ENCODE measurements around the gene RABGAP1L.
"Not testable (repeated sequence)": the region's sequence is repeated elsewhere in the genome, so short reads cannot be mapped to it uniquely, and the experiment has no call there.

Gene RABGAP1L

GRCh38 chr1:174242856-174243255 is 83.5 kb downstream of the RABGAP1L start:
- no peak for DNase-seq (ENCODE audit: low spot score)

- DNase-seq (ENCODE audit: low spot score), result no peak
Observed at GRCh38 chr1:174243451-174244000, 84.2 kb downstream of the RABGAP1L start.

- DNase-seq (ENCODE audit: low spot score), result no peak
Observed at GRCh38 chr1:174244017-174244416, 84.7 kb downstream of the RABGAP1L start.

- no peak for DNase-seq (ENCODE audit: low spot score)
Observed at GRCh38 chr1:174247472-174247871, 88.2 kb downstream of the RABGAP1L start.

GRCh38 chr1:174248041-174248440 is 88.7 kb downstream of the RABGAP1L start:
- no peak for DNase-seq (ENCODE audit: low spot score)

GRCh38 chr1:174256386-174256785 is 97.1 kb downstream of the RABGAP1L start:
- DNase-seq (ENCODE audit: low spot score), result not testable (repeated sequence)

- peak; percentile 21 for DNase-seq (ENCODE audit: low spot score)
Observed at GRCh38 chr1:174258148-174258550, 98.8 kb downstream of the RABGAP1L start.

GRCh38 chr1:174262349-174263241 is 103.3 kb downstream of the RABGAP1L start:
- peak; percentile 68 for DNase-seq (ENCODE audit: low spot score)

GRCh38 chr1:174265282-174265681 is 106.0 kb downstream of the RABGAP1L start:
- no peak for DNase-seq (ENCODE audit: low spot score)

- DNase-seq (ENCODE audit: low spot score), result no peak
Observed at GRCh38 chr1:174266476-174266875, 107.2 kb downstream of the RABGAP1L start.

- DNase-seq (ENCODE audit: low spot score), result no peak
Observed at GRCh38 chr1:174266991-174267612, 107.8 kb downstream of the RABGAP1L start.

GRCh38 chr1:174269989-174270651 is 110.8 kb downstream of the RABGAP1L start:
- no peak for DNase-seq (ENCODE audit: low spot score)

- no peak for DNase-seq (ENCODE audit: low spot score)
Observed at GRCh38 chr1:174273190-174273589, 113.9 kb downstream of the RABGAP1L start.

GRCh38 chr1:174273776-174274175 is 114.5 kb downstream of the RABGAP1L start:
- DNase-seq (ENCODE audit: low spot score), result no peak

- no peak for DNase-seq (ENCODE audit: low spot score)
Observed at GRCh38 chr1:174274452-174274851, 115.1 kb downstream of the RABGAP1L start.

GRCh38 chr1:174274884-174275283 is 115.6 kb downstream of the RABGAP1L start:
- DNase-seq (ENCODE audit: low spot score), result no peak

- DNase-seq (ENCODE audit: low spot score), result no peak
Observed at GRCh38 chr1:174276087-174276486, 116.8 kb downstream of the RABGAP1L start.

GRCh38 chr1:174284052-174284451 is 124.7 kb downstream of the RABGAP1L start:
- no peak for DNase-seq (ENCODE audit: low spot score)

GRCh38 chr1:174286042-174286441 is 126.7 kb downstream of the RABGAP1L start:
- DNase-seq (ENCODE audit: low spot score), result no peak

GRCh38 chr1:174289644-174290310 is 130.5 kb downstream of the RABGAP1L start:
- no peak for DNase-seq (ENCODE audit: low spot score)

GRCh38 chr1:174291059-174291458 is 131.7 kb downstream of the RABGAP1L start:
- no peak for DNase-seq (ENCODE audit: low spot score)

- no peak for DNase-seq (ENCODE audit: low spot score)
Observed at GRCh38 chr1:174296309-174296708, 137.0 kb downstream of the RABGAP1L start.
